Motor neuron (in vitro differentiated cells): Measurements from ENCODE around the gene PRTG. TPM values are rescaled to one million over a fixed set of nuclear protein-coding genes. Genes with fewer than 3 reads are reported as not detected.
A peak's percentile ranks its signal among the peaks of the same experiment; 100 is the strongest.

Source experiments
- ATAC-seq, 8 experiments: fragments of 200-7000 bp; cut with Tn5 transposase; replicated peaks in 6 of 8; 2 replicates each; pipeline ENCODE4 v1.8.0; 2021; ENCODE audit warnings: mild to moderate bottlenecking in 8 of 8, moderate library complexity in 8 of 8
- H3K27ac ChIP-seq, 2 donors: fragments of 250-450 bp; sonication (Bioruptor Pico); 2 replicates each; pipeline ENCODE4 v1.9.0; 2021; ENCODE audit warnings: antibody characterized with exemption in 2 of 2, mild to moderate bottlenecking in 2 of 2, moderate library complexity in 1 of 2
- H3K4me1 ChIP-seq, 2 donors: fragments of 250-450 bp; sonication (Bioruptor Pico); replicated peaks in 1 of 2; 2 replicates each; pipeline ENCODE4 v1.6.1; 2021; ENCODE audit warnings: antibody characterized with exemption in 2 of 2, mild to moderate bottlenecking in 2 of 2, moderate library complexity in 1 of 2
- H3K4me3 ChIP-seq, 5 donors: fragments of 250-450 bp; sonication (Bioruptor Pico); 2 replicates each; pipeline ENCODE4 v1.9.0; 2021; ENCODE audit warnings: antibody characterized with exemption in 5 of 5, mild to moderate bottlenecking in 5 of 5, moderate library complexity in 4 of 5
- WGBS, 10 experiments: fragments of 450-650 bp; shearing (Covaris generic); methylation state at CpG; one replicate each; pipeline ENCODE4 v1.0.0; 2022; 5-methylcytosine and 5-hydroxymethylcytosine counted together
- in situ Hi-C, 9 experiments: fragments of 400-800 bp; cut with MboI; loops; one replicate each; pipeline ENCODE4 v1.15.0; 2021; ENCODE audit warnings: low sequenced_read_pairs in 9 of 9, low pct_unique_long_range_greater_than_20kb in 2 of 9; ENCODE audit not compliant: unreplicated experiment in 9 of 9
- total RNA-seq, 8 experiments: library from RNA; unstranded; fragments of 300-600 nt; gene quantifications; 2 replicates each; pipeline versions ENCODE4 v1.2.3 to v1.2.4, GENCODE V29; 2022

PRTG gene
- total RNA-seq, 8 experiments from 2014 or later = 0.31 to 65.0 (median 14.9) TPM

DNA sequence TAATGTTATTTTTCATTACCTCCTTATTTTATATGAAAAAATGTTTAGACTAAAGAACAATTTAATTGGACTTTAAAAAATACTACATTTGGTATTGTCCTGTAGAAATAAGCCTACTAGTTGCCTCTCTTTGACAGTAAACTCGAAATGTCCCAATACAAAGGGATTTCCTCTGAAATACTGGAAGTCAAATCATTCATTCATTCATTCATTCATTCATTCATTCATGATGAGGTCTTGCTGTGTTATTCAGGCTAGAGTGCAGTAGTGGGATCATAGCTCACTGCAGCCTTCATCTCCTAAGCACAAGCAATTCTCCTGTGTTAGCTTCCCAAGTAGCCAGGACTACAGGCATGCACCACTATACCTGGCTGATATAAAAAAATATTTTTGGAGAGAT lies 104.2 kb downstream of the PRTG start:
- in situ Hi-C loops = loop anchor here in 3 of 9 experiments (10.0 to 25.0 kb wide), 4 partner anchors 114 to 199 kb away; partner anchors contain the start of gene DNAAF4 (in 2 of the 3)
- no peaks in the 10 kb centered on the region for H3K4me1 ChIP-seq
- 43 to 100% (median 67%) methylated on average over 1 of the region's 1 CpG; no CpG with 5 or more reads in 3 of the 10 experiments for WGBS, 10 experiments
- ATAC-seq = no peak
- no peak overlapping the region for H3K4me3 ChIP-seq
- no peak overlapping the region for H3K27ac ChIP-seq

GRCh38 chr15:55637086-55637485 lies 105.9 kb downstream of the PRTG start:
- 66 to 100% (median 82%) methylated on average over 2 to 3 of the region's 3 CpGs; no CpG with 5 or more reads in 1 of the 10 experiments for WGBS, 10 experiments
- no peak for ATAC-seq
- Histone ChIP-seq H3K4me3 (no peak overlapping the region), H3K4me1 (no peaks in the 10 kb centered on the region), H3K27ac (no peak overlapping the region)
- in situ Hi-C loops = loop anchor here in 3 of 9 experiments (10.0 to 25.0 kb wide), 4 partner anchors 112 to 200 kb away; partner anchors contain the start of gene DNAAF4 (in 2 of the 3)

- Histone ChIP-seq H3K27ac (no peak overlapping the region), H3K4me3 (no peak overlapping the region), H3K4me1 (no peaks in the 10 kb centered on the region)
- no peak for ATAC-seq
- WGBS, 10 experiments = 77 to 94% (median 85%) methylated on average over 1 of the region's 1 CpG; no CpG with 5 or more reads in 1 of the 10 experiments
- in situ Hi-C loops = loop anchor here in 3 of 9 experiments (10.0 to 25.0 kb wide), 4 partner anchors 109 to 204 kb away; partner anchors contain the start of gene DNAAF4 (in 2 of the 3)
Observed at GRCh38 chr15:55633731-55634130, 109.2 kb downstream of the PRTG start.

DNA sequence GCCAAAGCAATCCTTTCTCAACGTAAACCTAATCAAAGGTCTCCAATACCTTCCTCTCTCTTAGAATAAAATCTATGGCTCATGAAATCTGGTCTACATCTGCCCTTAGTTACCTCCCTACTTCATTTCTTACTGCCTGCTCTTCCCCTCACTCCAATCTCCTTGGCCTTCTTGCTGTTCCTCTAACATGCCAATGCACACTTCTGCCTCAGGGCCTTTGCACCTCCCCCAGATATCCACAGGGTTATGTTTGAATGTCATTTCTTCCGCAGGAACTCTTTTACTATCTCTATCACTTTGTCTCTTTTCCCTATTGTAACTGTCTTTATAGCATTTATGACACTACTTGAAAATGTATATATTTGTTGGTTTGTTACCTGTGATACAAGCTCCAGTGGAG lies 110.5 kb downstream of the PRTG start:
- Histone ChIP-seq H3K4me3 (no peak overlapping the region), H3K27ac (no peak overlapping the region), H3K4me1 (no peaks in the 10 kb centered on the region)
- in situ Hi-C loops = loop anchor here in 3 of 9 experiments (10.0 to 25.0 kb wide), 4 partner anchors 108 to 205 kb away; partner anchors contain the start of gene DNAAF4 (in 2 of the 3)
- no peak for ATAC-seq
- WGBS, 10 experiments = 65 to 100% (median 89%) methylated on average over 1 to 2 of the region's 2 CpGs; no CpG with 5 or more reads in 3 of the 10 experiments

GRCh38 chr15:55630858-55631257 lies 112.1 kb downstream of the PRTG start:
- Histone ChIP-seq H3K4me1 (no peaks in the 10 kb centered on the region), H3K4me3 (no peak overlapping the region), H3K27ac (no peak overlapping the region)
- in situ Hi-C loops = loop anchor here in 3 of 9 experiments (10.0 to 25.0 kb wide), 4 partner anchors 106 to 206 kb away; partner anchors contain the start of gene DNAAF4 (in 2 of the 3)
- WGBS, 10 experiments = 52 to 100% (median 92%) methylated on average over 1 to 3 of the region's 3 CpGs; no CpG with 5 or more reads in 1 of the 10 experiments
- ATAC-seq = peak in 1 of 8 experiments; percentile 85

GRCh38 chr15:55628369-55628730 lies 114.6 kb downstream of the PRTG start:
- 52 to 100% (median 100%) methylated on average over 2 of the region's 2 CpGs; no CpG with 5 or more reads in 6 of the 10 experiments for WGBS, 10 experiments
- H3K27ac ChIP-seq = no peak overlapping the region
- no peak for ATAC-seq
- H3K4me3 ChIP-seq = no peak overlapping the region
- H3K4me1 ChIP-seq = no peaks in the 10 kb centered on the region
- in situ Hi-C loops = loop anchor here in 2 of 9 experiments (25.0 kb wide), 3 partner anchors 116 to 209 kb away; partner anchors contain the start of gene DNAAF4 (in 2 of the 2)

- ATAC-seq = peak; percentile 35 to 100 (median 80)
- in situ Hi-C loops = loop anchor here in 2 of 9 experiments (25.0 kb wide), 3 partner anchors 116 to 209 kb away; partner anchors contain the start of gene DNAAF4 (in 2 of the 2)
- WGBS, 10 experiments = 18 to 100% (median 88%) methylated on average over 1 to 6 of the region's 7 CpGs; no CpG with 5 or more reads in 2 of the 10 experiments
- Histone ChIP-seq H3K27ac (no peak overlapping the region), H3K4me3 (no peak overlapping the region), H3K4me1 (no peaks in the 10 kb centered on the region)
Observed at GRCh38 chr15:55627730-55628368, 115.1 kb downstream of the PRTG start.

DNA sequence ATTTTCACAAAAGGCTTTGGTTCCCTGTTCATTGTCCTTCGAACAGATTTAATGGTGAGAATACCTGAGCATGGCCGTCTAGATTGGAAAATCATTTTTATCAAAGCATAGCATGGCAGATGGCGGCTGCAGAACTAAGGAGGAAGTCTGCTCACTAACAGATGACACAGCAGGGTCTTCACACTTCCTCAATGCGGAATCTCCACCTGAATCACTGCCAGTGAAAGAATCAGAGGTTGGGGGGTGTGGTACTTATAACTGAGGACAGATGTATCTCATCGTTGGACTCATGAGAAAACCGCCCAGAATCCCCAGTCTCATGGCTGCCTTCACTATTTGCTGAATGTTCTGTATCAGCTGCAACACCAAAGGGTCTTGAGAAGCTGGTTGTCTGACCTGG lies 123.2 kb downstream of the PRTG start:
- no peak for ATAC-seq
- in situ Hi-C loops = no loop called here
- Histone ChIP-seq H3K4me1 (peaks cover 11% of the 10 kb centered on the region in 2 donors), H3K27ac (no peak overlapping the region), H3K4me3 (no peak overlapping the region)
- 40 to 100% (median 81%) methylated on average over 1 to 6 of the region's 6 CpGs; no CpG with 5 or more reads in 1 of the 10 experiments for WGBS, 10 experiments

- peaks cover 11% of the 10 kb centered on the region in 2 donors for H3K4me1 ChIP-seq
- WGBS, 10 experiments = 60 to 100% (median 89%) methylated on average over 1 to 4 of the region's 4 CpGs; no CpG with 5 or more reads in 1 of the 10 experiments
- in situ Hi-C loops = no loop called here
- no peak overlapping the region for H3K4me3 ChIP-seq
- no peak overlapping the region for H3K27ac ChIP-seq
- peak in 1 of 8 experiments; percentile 91 for ATAC-seq
Observed at GRCh38 chr15:55618387-55618786, 124.6 kb downstream of the PRTG start.

DNA sequence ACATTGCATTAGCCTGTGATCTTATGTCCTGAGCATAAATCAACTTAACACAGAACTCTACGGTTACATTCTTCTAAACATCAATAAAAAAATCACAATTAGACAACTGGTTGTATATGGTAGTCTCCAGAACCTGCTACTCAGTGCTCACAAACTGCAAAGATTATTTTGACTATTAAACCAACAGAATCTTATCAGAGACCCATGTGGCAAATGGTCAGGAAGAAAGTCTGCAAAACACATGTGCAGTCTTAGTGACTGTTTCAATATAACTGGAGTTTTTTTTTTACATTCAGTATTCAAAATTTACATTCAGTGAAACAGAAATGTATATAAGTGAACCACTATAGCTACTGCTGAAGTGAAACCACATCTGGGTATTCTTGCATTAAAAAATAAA lies 127.5 kb downstream of the PRTG start:
- Histone ChIP-seq H3K4me1 (peaks cover 11% of the 10 kb centered on the region in 2 donors), H3K27ac (peak overlapping the region in 1 of 2 donors; percentile 45), H3K4me3 (no peak overlapping the region)
- WGBS, 10 experiments = 11 to 100% (median 88%) methylated on average over 1 of the region's 1 CpG; no CpG with 5 or more reads in 3 of the 10 experiments
- no peak for ATAC-seq
- in situ Hi-C loops = no loop called here

- in situ Hi-C loops = no loop called here
Observed at GRCh38 chr15:55613727-55614126, 129.2 kb downstream of the PRTG start.

DNA sequence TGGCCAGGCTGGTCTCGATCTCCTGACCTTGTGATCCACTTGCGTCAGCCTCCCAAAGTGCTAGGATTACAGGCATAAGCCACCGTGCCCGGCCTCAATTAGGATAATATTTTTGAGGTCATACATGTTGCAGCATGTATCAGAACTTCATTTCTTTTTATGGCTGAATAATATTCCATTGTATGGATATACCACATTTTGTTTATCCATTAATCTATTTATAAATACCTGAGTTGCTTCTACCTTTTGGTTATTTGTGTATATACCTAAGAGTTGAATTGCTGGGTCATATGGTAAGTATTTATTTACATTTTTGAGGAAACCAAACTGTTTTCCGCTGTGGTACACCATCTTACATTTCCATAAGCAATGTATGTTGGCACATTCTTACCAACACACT lies 136.7 kb downstream of the PRTG start:
- Histone ChIP-seq H3K4me1 (no peaks in the 10 kb centered on the region), H3K27ac (no peak overlapping the region), H3K4me3 (no peak overlapping the region)
- ATAC-seq = no peak
- in situ Hi-C loops = no loop called here
- WGBS, 10 experiments = 0 to 100% (median 90%) methylated on average over 1 to 5 of the region's 5 CpGs; no CpG with 5 or more reads in 1 of the 10 experiments

More at GRCh38 chr15:55613727-55614126, 129.2 kb downstream of the PRTG start:
- whole genome bisulfite sequencing, 10 experiments = 0 to 100% (median 86%) methylated on average over 1 to 4 of the region's 4 CpGs; no CpG with 5 or more reads in 1 of the 10 experiments
- Histone ChIP-seq H3K4me1 (peaks cover 11% of the 10 kb centered on the region in 2 donors), H3K4me3 (no peak overlapping the region), H3K27ac (no peak overlapping the region)
- no peak for ATAC-seq

- Histone ChIP-seq H3K4me1 (no peaks in the 10 kb centered on the region), H3K27ac (no peak overlapping the region), H3K4me3 (no peak overlapping the region)
- WGBS, 10 experiments = 58 to 98% (median 92%) methylated on average over 3 to 5 of the region's 5 CpGs
- in situ Hi-C loops = no loop called here
- no peak for ATAC-seq
Observed at GRCh38 chr15:55601374-55601773, 141.6 kb downstream of the PRTG start.
